HG02943 (cell line): ENCODE data around the gene COQ4.

ENCODE experiments used
- ATAC-seq: cut with Tn5 transposase; IDR thresholded peaks from one replicate; pipeline ENCODE4 v1.9.1; 2021; ENCODE audit warnings: mild to moderate bottlenecking, low read depth, moderate library complexity; ENCODE audit not compliant: unreplicated experiment

Gene COQ4

DNA sequence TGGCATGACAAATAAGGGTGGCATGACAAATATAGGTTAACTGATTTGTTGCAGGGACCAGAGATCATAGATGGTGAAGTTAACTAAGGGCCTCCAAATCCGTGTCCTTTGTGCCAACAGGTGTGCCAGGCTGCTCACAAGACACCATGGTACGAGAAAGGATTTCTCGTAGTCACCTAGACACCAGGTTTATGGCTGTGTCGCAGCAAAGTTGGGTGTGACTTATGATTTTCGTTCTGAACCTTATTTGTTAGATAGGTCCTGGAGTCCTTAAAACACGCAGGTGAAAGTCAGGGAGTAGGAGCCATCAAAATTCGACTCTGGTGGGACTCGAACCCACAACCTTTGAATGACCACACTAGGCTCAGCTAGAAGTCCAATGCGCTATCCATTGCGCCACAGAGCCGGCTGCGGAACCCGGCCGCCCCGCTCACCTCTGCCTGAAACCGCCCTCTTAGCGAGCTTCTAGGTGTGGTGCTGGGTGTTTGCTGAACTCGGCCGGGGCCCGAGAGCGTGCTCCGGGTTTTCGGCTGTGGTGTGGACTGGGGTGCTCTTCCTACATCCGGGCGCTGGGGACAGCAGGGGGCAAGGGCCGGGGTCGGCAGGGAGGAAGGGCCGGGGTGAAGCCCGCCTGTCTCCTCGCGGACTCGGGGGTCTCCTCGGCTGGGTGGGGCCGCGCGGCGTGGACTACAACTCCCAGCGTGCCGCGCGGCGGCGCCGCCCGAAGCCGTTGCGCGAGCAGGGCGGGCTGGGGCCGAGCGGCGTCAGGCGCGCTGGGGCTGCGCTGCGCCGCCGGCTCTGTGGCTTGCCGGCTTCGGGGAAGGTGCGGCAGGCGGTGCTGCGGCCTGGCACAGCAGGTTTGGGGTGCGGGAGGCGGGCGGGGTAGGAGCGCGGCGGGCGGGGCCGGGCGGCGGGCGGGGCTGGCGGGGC is 17.4 kb downstream of the COQ4 start, which contains the start of gene SLC27A4:
SLC27A4 (plus strand) TSS at position 767 of the 930 bp plus-strand sequence. CDS start 2,606 bp downstream, outside the sequence.
- ATAC-seq, result peak; percentile 54

- ATAC-seq, result peak; percentile 32
Measured at GRCh38 chr9:128340691-128341434, 18.2 kb downstream of the COQ4 start.

DNA sequence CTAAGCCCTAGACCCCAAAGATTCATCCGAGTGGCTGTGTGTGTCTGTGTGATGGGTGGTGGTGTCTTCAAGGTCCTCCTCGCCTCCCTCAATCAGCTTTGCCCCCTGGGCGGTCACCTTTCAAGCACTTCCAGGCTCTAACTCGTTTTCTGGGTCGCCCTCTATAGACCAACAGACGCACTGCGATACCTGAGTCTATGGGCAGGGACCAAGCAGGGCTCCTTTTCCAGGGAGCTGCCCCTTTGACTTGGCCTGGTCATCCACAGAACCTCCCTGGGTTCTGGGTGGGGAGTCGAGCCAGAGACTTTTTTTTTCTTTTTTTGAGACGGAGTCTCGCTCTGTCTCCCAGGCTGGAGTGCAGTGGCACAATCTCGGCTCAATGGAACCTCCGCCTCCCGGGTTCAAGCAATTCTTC is 18.8 kb downstream of the COQ4 start:
- ATAC-seq, result no peak

DNA sequence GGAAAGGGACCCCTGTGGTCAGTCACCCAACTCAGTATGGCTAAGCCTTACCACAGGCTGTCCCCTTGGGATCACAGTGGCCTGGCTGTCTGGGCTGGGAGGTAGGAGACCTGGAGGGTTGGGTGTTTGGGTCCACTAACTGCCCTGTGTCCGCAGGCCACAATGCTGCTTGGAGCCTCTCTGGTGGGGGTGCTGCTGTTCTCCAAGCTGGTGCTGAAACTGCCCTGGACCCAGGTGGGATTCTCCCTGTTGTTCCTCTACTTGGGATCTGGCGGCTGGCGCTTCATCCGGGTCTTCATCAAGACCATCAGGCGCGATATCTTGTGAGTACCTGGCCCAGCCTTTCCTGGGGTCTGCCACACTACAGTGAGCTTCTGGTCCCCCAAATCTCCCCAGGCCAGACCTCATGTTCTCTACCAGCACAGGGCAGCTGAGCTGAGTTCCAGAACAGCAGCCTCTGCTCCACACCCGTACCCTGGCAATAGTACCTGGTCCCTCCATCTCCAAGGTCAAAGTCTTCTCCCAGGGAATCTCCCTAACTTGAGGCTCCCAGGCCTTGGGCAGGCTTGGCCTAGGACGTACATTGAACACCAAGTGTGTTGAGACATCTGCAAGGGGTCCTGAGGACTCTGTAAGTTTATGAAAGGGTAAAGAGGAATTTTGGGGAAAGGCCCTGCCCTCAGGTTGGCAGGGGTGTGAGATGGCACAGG is 20.5 kb downstream of the COQ4 start:
- ATAC-seq, result no peak

DNA sequence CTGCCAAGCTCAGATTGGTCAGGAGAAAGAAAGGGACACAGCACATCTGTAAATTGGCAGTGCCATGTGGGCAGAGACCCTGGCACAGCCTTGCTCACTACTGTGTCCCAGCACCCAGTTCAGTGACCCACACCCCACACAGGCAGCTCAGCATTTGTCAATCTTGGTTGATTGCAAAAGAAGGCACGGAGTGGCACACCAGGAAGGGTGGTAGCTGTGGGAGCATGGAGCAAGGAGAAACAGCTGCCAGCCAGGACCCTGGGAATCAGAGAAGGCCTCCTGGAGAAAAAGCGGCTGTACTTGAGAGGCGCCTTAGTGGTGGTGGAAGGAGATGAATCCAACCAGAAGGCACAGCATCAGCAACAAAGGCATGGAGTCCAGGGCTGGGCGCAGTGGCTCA is 21.2 kb downstream of the COQ4 start:
- ATAC-seq, result no peak

GRCh38 chr9:128344931-128345605 is 22.4 kb downstream of the COQ4 start:
- no peak for ATAC-seq

GRCh38 chr9:128349125-128349524 is 26.5 kb downstream of the COQ4 start:
- ATAC-seq, result no peak

- ATAC-seq, result no peak
Measured at GRCh38 chr9:128349772-128350171, 27.1 kb downstream of the COQ4 start.

- no peak for ATAC-seq
Measured at GRCh38 chr9:128355451-128355850, 32.8 kb downstream of the COQ4 start.

- ATAC-seq, result no peak
Measured at GRCh38 chr9:128358090-128358489, 35.5 kb downstream of the COQ4 start.

- no peak for ATAC-seq
Measured at GRCh38 chr9:128358861-128359260, 36.2 kb downstream of the COQ4 start.

DNA sequence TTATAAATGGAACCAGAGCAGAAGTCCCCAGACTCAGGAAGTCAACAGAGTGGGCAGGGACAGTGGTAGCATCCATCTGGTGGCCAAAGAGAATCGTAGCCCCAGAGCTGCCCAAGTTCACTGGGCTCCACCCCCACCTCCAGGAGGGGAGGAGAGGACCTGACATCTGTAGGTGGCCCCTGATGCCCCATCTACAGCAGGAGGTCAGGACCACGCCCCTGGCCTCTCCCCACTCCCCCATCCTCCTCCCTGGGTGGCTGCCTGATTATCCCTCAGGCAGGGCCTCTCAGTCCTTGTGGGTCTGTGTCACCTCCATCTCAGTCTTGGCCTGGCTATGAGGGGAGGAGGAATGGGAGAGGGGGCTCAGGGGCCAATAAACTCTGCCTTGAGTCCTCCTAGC is 38.2 kb downstream of the COQ4 start:
- no peak for ATAC-seq

- ATAC-seq, result no peak
Measured at GRCh38 chr9:128361296-128361985, 38.8 kb downstream of the COQ4 start.

GRCh38 chr9:128361986-128362646 is 39.5 kb downstream of the COQ4 start:
- ATAC-seq, result no peak

DNA sequence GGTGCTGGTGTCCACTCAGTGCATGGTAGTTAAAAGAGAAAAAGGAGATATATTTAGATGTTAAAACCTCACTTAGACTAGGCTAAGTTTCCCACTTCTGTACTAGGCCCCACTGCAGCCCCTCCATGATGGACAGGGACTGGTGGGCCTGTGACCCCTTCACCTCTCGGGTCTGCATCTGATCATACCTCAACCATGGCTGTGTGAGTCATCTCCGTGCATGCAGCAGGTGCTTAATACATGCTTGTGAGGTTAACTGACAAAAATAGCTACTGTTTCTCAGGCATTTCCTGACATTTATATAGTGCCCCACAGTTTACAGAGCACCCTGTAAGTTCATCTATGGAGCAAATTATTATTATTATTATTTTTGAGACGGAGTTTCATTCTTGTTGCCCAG is 40.1 kb downstream of the COQ4 start:
- no peak for ATAC-seq

GRCh38 chr9:128365525-128365924 is 42.9 kb downstream of the COQ4 start:
- no peak for ATAC-seq

GRCh38 chr9:128369024-128369706 is 46.5 kb downstream of the COQ4 start:
- ATAC-seq, result no peak

DNA sequence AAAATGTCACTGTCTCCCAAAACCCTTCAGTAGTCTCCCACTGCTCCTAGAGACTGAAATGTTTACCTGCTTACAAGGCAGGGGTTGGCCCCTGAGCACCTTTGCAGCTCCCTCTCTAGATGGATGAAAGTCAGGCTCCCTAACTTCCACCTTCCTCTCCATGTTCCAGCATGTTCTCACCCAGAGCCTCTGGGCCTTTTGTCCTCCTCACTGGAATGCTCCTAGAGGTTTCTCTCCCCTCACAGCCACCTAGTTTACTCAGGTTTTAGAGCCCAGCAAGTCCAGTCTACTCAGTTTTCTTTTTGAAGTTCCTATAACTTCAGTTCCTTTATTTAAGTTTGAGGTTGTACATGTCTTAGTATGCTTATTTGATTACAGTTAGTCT is 47.7 kb downstream of the COQ4 start:
- ATAC-seq, result no peak
